ENCODE measurements around the gene SOX18. TPM values are rescaled to one million over a fixed set of nuclear protein-coding genes. Genes with fewer than 3 reads are reported as not detected.
A peak's percentile ranks its signal among the peaks of the same experiment; 100 is the strongest.

SOX18 gene
- total RNA-seq, 4 donors from 2014 or later, result 4.4 to 13.3 (median 7.1) TPM

GRCh38 chr20:64042054-64042781 is 7.2 kb downstream of the SOX18 start:
- peak overlapping the region in 3 of 4 donors; percentile 60 to 69 (median 66) for H3K27ac ChIP-seq
- H3K36me3 ChIP-seq, result no peaks in the 10 kb centered on the region
- peaks cover 99% of the 10 kb centered on the region for H3K27me3 ChIP-seq
- TF ChIP-seq EP300 (IDR thresholded peaks at IDR 0.05) (no peak), POLR2AphosphoS5 (IDR thresholded peaks at IDR 0.05) (no peak), POLR2A (IDR thresholded peaks at IDR 0.05) (no peak), CTCF (IDR thresholded peaks at IDR 0.05) (no peak)
- H3K4me1 ChIP-seq, result peaks cover 0 to 54% (median 27%) of the 10 kb centered on the region in 3 donors
- H3K9me3 ChIP-seq, result no peaks in the 10 kb centered on the region
- H3K4me3 ChIP-seq, result peak overlapping the region in 1 of 2 donors; percentile 50
- WGBS, 2 donors (ENCODE audit: low coverage in 1 of 2), result 4% methylated on average over 4 of the region's 55 CpGs; no CpG with 5 or more reads in 1 of the 2 donors
- ATAC-seq, result no peak

GRCh38 chr20:64041781-64042053 is 7.7 kb downstream of the SOX18 start:
- ATAC-seq, result no peak
- peaks cover 0 to 54% (median 27%) of the 10 kb centered on the region in 3 donors for H3K4me1 ChIP-seq

DNA sequence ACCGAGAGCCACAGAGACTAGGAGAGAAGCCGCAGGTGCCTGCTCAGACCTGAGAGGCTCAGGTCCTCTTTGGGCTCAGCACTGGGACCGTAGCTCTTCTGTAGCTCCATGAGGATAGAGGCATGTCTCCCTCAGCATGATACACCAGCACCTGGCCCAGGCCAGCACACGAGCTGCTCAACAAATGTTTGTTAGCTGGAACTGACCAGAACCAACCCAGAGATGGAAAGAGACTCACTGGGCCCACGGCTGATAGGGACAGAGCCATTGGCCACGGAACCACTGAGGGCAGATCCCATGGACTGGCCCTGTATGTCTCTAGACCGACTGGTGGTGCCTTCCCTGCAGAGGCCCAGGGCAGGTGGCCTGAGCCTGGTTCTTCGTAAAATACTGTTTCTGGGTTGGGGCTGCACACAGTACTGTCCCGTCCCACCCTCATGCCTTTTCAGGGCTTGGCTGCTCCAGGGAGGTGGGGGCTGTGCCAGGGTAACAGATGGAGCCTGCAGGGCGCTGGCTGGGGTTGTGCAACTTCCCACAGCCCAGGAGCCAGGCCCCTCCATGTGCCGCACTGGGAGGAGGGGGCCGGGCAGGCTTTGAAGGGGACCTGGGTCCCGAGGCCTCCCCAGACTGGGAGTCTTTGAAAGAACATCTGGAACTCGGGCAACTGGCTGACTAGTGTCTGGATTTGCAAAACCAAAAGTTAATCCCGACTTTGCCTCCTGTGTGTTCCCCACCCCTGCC is 8.2 kb downstream of the SOX18 start:
- Histone ChIP-seq H3K27me3 (peaks cover 99% of the 10 kb centered on the region), H3K4me3 (peak overlapping the region in 1 of 2 donors; percentile 50), H3K9me3 (no peaks in the 10 kb centered on the region), H3K27ac (peak overlapping the region in 3 of 4 donors; percentile 60 to 69 (median 66)), H3K4me1 (peaks cover 0 to 54% (median 27%) of the 10 kb centered on the region in 3 donors), H3K36me3 (no peaks in the 10 kb centered on the region)
- no peak for ATAC-seq
- TF ChIP-seq EP300 (IDR thresholded peaks at IDR 0.05) (no peak), POLR2AphosphoS5 (IDR thresholded peaks at IDR 0.05) (no peak), POLR2A (IDR thresholded peaks at IDR 0.05) (no peak), CTCF (IDR thresholded peaks at IDR 0.05) (no peak)
- 51% methylated on average over 4 of the region's 15 CpGs; no CpG with 5 or more reads in 1 of the 2 donors for WGBS, 2 donors (ENCODE audit: low coverage in 1 of 2)

More at GRCh38 chr20:64041781-64042053, 7.7 kb downstream of the SOX18 start:
- H3K9me3 ChIP-seq, result no peaks in the 10 kb centered on the region
- peaks cover 99% of the 10 kb centered on the region for H3K27me3 ChIP-seq
- no peaks in the 10 kb centered on the region for H3K36me3 ChIP-seq
- peak overlapping the region in 3 of 4 donors; percentile 60 to 69 (median 66) for H3K27ac ChIP-seq
- peak overlapping the region in 1 of 2 donors; percentile 50 for H3K4me3 ChIP-seq
- 5% methylated on average over 4 of the region's 11 CpGs; no CpG with 5 or more reads in 1 of the 2 donors for whole genome bisulfite sequencing, 2 donors (ENCODE audit: low coverage in 1 of 2)
- no peak for TF ChIP-seq POLR2AphosphoS5 (IDR thresholded peaks at IDR 0.05)
- no peak for TF ChIP-seq EP300 (IDR thresholded peaks at IDR 0.05)
- TF ChIP-seq POLR2A (IDR thresholded peaks at IDR 0.05), result no peak
- TF ChIP-seq CTCF (IDR thresholded peaks at IDR 0.05), result no peak

DNA sequence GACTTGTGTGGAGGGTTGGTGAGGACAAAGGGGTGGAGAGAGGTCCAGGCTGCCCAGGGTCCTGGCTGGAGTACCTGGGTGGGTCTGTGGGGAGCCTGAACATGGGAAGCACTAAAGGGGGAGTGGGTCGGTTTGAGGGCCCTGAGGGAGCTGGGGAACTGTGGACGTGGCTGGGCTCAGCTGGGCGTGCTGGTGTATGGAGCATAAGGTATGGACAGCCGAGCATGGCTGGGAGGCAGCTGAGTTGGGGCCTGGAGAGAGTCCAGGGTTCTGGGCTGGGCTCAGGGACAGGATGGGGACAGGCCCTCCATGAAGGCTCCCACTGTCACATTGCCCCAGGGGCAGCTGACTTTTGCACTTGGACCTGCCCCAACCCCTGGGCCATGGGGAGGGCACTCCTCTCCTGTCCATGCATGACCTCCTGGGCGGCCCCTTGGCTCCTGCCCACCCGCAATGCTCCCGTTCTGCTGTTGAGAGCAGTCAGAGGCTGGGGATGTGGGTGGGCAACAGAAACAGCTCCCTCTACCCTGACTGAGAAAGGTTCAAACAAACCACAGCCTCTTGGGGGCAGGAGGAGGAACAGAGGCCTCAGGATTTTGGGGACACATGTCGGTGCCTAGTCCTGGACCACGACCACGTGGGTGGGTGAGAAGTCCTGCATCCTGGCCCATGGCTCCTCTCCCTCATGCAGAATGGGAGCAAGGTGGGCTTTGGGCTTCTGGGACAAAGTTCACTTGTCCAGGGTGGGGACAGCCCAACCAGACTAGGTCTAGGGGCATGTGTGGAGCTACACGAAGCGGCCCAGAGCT is 9.0 kb downstream of the SOX18 start:
- WGBS, 2 donors (ENCODE audit: low coverage in 1 of 2), result 62 to 77% methylated on average over 3 to 6 of the region's 12 CpGs
- TF ChIP-seq EP300 (IDR thresholded peaks at IDR 0.05) (no peak), POLR2AphosphoS5 (IDR thresholded peaks at IDR 0.05) (no peak), POLR2A (IDR thresholded peaks at IDR 0.05) (no peak), CTCF (IDR thresholded peaks at IDR 0.05) (no peak)
- ATAC-seq, result no peak
- H3K27me3 ChIP-seq, result peaks cover 99% of the 10 kb centered on the region
- H3K36me3 ChIP-seq, result peaks cover 0 to 6% of the 10 kb centered on the region in 2 donors
- no peaks in the 10 kb centered on the region for H3K9me3 ChIP-seq
- H3K27ac ChIP-seq, result peak overlapping the region in 3 of 4 donors; percentile 18 to 60 (median 59)
- no peak overlapping the region for H3K4me3 ChIP-seq
- H3K4me1 ChIP-seq, result peaks cover 0 to 54% (median 27%) of the 10 kb centered on the region in 3 donors

Data from gastroesophageal sphincter (tissue), 4 donors.